Measurements from ENCODE around the gene BMI1.

The BMI1 gene

GRCh38 chr10:22372298-22372697 lies 51.4 kb downstream of the BMI1 start:
- no peaks in the 10 kb centered on the region for H4K20me1 ChIP-seq (ENCODE audit: low read depth, low read length)
- no peaks in the 10 kb centered on the region for H3F3A ChIP-seq (ENCODE audit: insufficient read depth)
- no peak overlapping the region for H3K4me3 ChIP-seq (ENCODE audit: insufficient read depth, low read length, poor library complexity, severe bottlenecking)
- no peaks in the 10 kb centered on the region for H3K9me2 ChIP-seq (replicated peaks; ENCODE audit: insufficient read depth, low read length)
- no peak overlapping the region for H3K27ac ChIP-seq (ENCODE audit: low read depth, low read length)
- H3K9ac ChIP-seq (ENCODE audit: low read length), result no peak overlapping the region
- H2AFZ ChIP-seq (ENCODE audit: low read depth, low read length, severe bottlenecking), result no peak overlapping the region
- H3K9me3 ChIP-seq (ENCODE audit: insufficient read depth, low read length), result no peaks in the 10 kb centered on the region
- TF ChIP-seq EZH2phosphoT487 (conservative IDR thresholded peaks at IDR 0.05; ENCODE audit: low read length), result no peak
- TF ChIP-seq, protein P1, sequence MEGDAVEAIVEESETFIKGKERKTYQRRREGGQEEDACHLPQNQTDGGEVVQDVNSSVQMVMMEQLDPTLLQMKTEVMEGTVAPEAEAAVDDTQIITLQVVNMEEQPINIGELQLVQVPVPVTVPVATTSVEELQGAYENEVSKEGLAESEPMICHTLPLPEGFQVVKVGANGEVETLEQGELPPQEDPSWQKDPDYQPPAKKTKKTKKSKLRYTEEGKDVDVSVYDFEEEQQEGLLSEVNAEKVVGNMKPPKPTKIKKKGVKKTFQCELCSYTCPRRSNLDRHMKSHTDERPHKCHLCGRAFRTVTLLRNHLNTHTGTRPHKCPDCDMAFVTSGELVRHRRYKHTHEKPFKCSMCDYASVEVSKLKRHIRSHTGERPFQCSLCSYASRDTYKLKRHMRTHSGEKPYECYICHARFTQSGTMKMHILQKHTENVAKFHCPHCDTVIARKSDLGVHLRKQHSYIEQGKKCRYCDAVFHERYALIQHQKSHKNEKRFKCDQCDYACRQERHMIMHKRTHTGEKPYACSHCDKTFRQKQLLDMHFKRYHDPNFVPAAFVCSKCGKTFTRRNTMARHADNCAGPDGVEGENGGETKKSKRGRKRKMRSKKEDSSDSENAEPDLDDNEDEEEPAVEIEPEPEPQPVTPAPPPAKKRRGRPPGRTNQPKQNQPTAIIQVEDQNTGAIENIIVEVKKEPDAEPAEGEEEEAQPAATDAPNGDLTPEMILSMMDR (IDR thresholded peaks at IDR 0.05; ENCODE audit: insufficient read depth, low read length, poor library complexity, severe bottlenecking), result no peak
- H3K36me3 ChIP-seq (ENCODE audit: low read length), result no peaks in the 10 kb centered on the region
- no peak overlapping the region for H3K4me2 ChIP-seq (ENCODE audit: low read depth, low read length, poor library complexity, severe bottlenecking)
- no peaks in the 10 kb centered on the region for H3K79me2 ChIP-seq (ENCODE audit: insufficient read depth, low read length)
- no peaks in the 10 kb centered on the region for H3K27me3 ChIP-seq (ENCODE audit: low read length)

DNA sequence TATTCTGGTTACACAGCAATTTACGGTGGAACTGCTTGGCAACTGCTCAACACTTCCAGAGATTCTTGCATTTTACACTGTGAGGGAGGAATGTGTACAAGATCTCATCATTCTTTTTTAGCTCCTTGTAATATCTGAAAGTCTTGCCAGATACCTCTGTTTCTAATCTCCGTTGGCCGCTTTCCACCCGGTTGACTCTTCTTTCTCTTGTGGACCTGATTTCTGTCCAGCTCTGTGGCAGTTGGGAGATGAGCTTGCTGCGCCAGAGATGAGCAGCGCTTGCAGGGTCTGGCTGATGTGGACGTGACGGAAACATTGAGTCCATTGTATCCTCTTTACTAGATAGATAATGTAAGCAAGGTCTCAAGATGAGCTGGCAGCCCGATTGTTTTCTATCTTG lies 52.0 kb downstream of the BMI1 start:
- no peak overlapping the region for H3K4me3 ChIP-seq (ENCODE audit: insufficient read depth, low read length, poor library complexity, severe bottlenecking)
- no peak overlapping the region for H2AFZ ChIP-seq (ENCODE audit: low read depth, low read length, severe bottlenecking)
- H3K9me2 ChIP-seq (replicated peaks; ENCODE audit: insufficient read depth, low read length), result no peaks in the 10 kb centered on the region
- no peak overlapping the region for H3K9ac ChIP-seq (ENCODE audit: low read length)
- TF ChIP-seq EZH2phosphoT487 (conservative IDR thresholded peaks at IDR 0.05; ENCODE audit: low read length), result no peak
- TF ChIP-seq, protein P1 (IDR thresholded peaks at IDR 0.05; ENCODE audit: insufficient read depth, low read length, poor library complexity, severe bottlenecking), result no peak
- H4K20me1 ChIP-seq (ENCODE audit: low read depth, low read length), result no peaks in the 10 kb centered on the region
- H3F3A ChIP-seq (ENCODE audit: insufficient read depth), result no peaks in the 10 kb centered on the region
- H3K9me3 ChIP-seq (ENCODE audit: insufficient read depth, low read length), result no peaks in the 10 kb centered on the region
- H3K27ac ChIP-seq (ENCODE audit: low read depth, low read length), result no peak overlapping the region
- H3K36me3 ChIP-seq (ENCODE audit: low read length), result no peaks in the 10 kb centered on the region
- H3K27me3 ChIP-seq (ENCODE audit: low read length), result no peaks in the 10 kb centered on the region
- no peaks in the 10 kb centered on the region for H3K79me2 ChIP-seq (ENCODE audit: insufficient read depth, low read length)
- no peak overlapping the region for H3K4me2 ChIP-seq (ENCODE audit: low read depth, low read length, poor library complexity, severe bottlenecking)

DNA sequence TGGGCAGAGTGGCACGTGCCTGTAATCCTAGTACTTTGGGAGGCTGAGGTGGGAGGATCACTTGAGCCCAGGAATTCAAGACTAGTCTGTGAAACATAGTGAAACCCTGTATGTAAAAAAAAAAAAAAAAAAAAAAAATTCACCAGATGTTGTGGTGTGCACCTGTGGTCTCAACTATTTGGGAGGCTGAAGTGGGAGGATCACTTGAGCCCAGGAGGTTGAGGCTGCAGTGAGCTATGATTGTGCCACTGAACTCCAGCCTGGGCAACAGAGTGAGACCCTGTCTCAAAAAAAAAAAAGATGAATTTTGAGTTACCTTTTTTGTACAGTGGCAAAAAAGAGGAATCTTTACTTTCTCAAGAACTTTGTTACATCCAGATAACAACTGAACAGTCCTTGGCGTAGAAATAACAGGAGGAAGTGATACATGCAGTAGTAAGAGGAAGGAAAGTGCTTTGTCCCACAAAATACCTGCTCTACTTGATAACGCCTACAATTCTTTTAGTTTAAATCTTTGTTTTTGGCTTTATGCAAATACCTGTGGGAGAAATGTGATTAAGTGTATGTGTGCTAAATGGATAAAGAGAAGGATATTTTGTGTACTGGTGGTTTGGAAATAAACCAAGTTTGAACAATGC lies 53.7 kb downstream of the BMI1 start:
- H2AFZ ChIP-seq (ENCODE audit: low read depth, low read length, severe bottlenecking), result no peak overlapping the region
- no peak overlapping the region for H3K4me2 ChIP-seq (ENCODE audit: low read depth, low read length, poor library complexity, severe bottlenecking)
- TF ChIP-seq, protein P1 (IDR thresholded peaks at IDR 0.05; ENCODE audit: insufficient read depth, low read length, poor library complexity, severe bottlenecking), result no peak
- no peak for TF ChIP-seq EZH2phosphoT487 (conservative IDR thresholded peaks at IDR 0.05; ENCODE audit: low read length)
- H3K9ac ChIP-seq (ENCODE audit: low read length), result no peak overlapping the region
- no peaks in the 10 kb centered on the region for H4K20me1 ChIP-seq (ENCODE audit: low read depth, low read length)
- H3K27me3 ChIP-seq (ENCODE audit: low read length), result no peaks in the 10 kb centered on the region
- no peak overlapping the region for H3K27ac ChIP-seq (ENCODE audit: low read depth, low read length)
- no peaks in the 10 kb centered on the region for H3F3A ChIP-seq (ENCODE audit: insufficient read depth)
- H3K79me2 ChIP-seq (ENCODE audit: insufficient read depth, low read length), result no peaks in the 10 kb centered on the region
- H3K9me2 ChIP-seq (replicated peaks; ENCODE audit: insufficient read depth, low read length), result no peaks in the 10 kb centered on the region
- H3K36me3 ChIP-seq (ENCODE audit: low read length), result no peaks in the 10 kb centered on the region
- H3K9me3 ChIP-seq (ENCODE audit: insufficient read depth, low read length), result no peaks in the 10 kb centered on the region
- H3K4me3 ChIP-seq (ENCODE audit: insufficient read depth, low read length, poor library complexity, severe bottlenecking), result no peak overlapping the region
